NCI-H526 treated with DMSO at 0.1 percent for 48 hours (cell line): ENCODE results near the gene GGN.
"Not testable (repeated sequence)": the region's sequence is repeated elsewhere in the genome, so short reads cannot be mapped to it uniquely, and the experiment has no call there.

ENCODE experiments used
- DNase-seq: peaks from one replicate; lab custom pipeline; 2025; lab: John Stamatoyannopoulos, UW

GGN gene

GRCh38 chr19:38386971-38387549, 774 bp downstream of the GGN start:
- DNase-seq = no peak

DNA sequence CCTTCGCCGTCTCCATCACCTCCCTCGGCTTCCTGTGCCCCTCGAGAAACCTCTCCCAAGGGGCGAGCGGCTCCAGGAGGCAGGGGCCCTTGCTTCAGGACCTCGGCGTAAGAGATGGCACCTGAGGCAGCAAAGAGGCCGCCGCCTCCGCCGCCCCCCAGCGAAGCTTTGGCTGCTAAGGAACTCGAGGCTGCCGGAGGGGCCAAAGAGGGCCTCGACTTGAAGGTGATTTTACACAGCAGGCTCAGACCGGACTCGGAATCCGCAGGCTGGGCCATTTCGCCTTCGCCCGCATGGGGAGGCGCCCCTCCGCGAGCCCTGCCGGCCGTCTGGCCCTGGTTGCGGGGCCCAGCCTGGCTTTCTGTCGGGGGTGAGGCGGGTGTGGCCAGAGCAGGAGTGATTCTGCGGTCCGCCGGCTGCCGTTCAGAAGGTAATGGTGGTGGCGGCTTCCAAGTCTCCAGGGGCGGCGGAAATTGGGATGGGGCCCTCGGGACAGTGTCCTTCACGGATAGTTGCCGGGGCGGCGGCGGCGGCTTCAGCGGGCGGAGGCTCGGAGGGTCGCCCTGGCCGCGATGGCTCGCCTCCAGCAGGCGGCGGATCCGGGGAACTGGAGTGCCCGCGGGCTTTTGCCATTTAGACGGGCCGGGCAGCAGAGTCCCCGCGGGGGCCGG, 1.4 kb downstream of the GGN start:
- no peak for DNase-seq

DNA sequence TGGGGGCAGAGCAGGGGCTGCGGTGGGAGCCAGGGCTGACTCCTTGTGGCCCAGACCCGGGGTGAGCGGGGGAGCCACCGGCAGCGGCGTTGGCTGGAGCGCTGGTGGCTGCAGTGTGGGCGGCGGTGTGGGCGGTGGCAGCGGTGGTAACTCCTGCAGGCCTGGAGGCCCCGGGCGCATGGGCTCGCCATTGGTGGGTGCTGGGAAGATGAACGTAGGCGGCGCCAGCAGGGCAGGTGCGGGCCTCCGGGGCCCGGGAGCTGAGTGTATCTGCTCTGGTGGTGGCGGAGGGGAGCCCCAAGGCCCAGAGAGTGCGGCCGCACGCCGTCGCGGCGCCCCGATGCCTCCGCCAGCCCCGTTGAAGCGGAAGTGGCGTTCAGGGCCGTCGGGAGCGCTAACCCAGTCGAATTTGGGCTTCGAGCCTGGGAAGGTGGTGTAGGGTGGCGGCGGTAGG, 2.0 kb downstream of the GGN start:
- DNase-seq = no peak

DNA sequence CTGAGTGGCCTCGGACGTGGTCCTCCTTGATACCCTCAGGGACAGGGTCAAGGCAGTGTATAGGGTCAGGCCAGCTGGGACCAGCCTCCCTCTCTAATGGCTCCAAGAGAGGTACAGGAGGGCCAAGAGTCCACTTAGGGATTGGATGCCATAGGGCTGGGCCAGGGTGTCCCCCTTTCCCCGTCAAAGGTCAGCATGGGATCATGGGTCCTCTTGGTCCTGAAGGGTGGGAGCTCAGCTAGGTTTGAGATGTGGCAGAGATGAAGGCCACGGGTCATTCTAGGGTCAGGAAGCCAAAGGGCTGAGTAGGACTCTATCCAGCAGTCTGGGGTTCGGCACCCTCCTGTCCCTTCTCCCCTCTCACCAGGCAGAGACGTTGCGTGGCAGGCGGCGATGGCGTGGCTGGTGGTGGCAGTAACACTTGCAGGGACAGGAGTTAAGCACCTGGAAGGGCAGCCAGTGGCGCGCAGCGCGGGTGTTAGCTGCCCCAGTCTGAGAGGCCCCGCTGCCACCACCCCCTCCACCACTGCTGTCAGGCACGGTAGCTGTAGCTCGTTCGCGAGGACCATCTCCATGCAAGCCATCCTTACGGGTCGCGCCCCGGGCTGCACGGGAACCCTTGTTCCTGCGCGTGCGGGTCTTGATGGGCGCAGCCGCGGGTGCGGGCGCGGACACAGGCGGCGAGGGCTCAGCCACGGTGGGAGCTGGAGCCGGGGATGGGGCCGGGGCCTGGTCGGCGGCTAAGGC, 2.6 kb downstream of the GGN start:
- no peak for DNase-seq

DNA sequence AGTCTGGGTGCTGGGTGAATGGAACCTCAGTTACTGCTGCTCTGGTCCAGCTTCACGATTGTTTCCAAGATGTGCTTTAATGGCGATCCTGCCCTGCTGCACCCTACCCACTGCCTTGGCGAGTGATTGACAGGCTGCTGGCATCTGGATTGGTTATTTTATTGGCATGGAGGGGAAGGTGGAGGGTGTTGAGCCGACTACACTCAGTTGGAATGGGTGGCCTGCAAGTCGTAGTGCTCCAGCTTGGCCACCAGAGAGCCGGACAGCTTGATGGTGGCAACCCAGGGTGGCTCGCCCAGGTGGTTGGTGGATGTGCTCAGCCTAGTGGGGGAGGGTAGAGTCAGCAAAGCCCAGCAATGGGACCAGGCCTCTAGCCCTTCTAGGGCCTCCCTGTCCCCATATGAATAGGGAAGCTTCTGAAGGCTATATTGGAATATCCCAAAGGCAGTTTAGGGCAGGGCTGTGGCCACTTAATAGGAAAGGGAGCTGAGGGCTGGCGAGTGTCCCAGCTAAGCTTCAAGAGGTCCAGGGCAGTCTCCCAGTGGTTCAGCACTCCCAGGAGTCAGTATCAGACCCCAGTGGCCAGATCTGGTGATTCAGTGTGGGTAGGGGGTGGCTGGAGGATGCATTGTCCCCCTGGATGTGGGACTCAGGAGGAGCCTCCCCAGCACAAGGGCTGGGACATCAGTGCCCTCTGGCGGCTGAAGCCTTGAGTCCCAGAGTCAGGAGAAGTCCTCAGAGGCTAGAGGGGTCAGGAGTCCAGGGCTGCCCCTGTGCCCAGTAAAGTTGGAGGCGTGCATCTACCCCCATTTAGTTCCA, 3.4 kb downstream of the GGN start:
- no peak for DNase-seq

DNA sequence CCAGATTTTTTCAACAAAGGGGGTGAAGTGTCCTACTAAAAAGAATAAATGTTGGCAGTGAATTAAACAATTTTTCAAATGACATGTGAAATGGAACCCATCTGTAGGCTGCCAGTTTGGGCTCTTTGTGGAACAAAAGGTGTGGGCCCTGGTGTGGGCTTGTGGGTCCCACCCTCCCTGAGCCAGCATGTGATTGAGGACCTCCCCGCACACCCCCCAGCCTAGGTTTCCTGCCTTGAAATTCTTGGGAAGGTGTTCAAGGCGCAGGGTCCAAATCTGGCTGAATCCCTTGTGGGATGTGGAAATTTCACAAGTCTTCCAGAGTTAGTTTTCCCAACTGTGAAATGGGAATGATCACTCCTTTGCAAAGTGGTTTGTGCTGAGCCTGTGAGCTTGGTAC, 4.1 kb downstream of the GGN start:
- DNase-seq = no peak

DNA sequence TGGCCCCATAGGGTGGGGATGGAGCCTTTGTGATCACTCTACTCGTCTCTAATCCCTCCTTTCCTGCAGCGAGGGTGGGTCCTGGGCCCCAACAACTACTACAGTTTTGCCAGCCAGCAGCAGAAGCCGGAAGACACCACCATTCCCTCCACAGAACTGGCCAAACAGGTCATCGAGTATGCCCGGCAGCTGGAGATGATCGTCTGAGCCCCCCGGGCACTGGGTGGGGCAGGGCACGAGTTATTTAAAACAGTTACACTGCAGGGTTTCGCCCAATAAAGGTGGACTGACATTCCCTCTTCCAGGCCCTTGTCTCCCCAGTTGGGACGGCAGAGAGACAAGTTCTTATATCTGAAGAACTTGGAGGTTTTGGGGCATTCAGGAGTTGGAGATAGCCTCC, 4.7 kb downstream of the GGN start:
- no peak for DNase-seq

GRCh38 chr19:38381138-38381537, 6.7 kb downstream of the GGN start:
- no peak for DNase-seq

GRCh38 chr19:38378866-38379265, 9.0 kb downstream of the GGN start:
- DNase-seq = no peak

- no peak for DNase-seq
Measured at GRCh38 chr19:38377052-38377451, 10.8 kb downstream of the GGN start.

DNA sequence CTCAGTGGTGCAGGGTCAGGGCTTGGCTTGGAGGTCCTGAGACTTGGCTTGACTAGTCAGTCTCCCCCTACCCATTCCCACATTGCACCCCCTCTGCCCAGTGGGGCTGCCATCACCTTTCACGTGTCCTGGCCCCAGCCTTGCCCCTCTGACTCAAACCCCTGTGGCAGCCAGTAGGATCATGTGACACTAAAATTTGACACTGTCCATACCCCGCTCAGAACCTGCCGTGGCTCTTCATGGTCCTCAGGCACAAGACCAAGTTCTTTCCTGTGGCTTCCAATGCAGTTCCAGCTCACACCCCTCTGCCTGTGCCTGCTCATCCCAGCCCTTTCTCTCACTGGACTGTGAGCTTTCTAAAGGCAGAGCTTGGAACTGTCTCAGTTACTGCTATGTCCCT, 11.3 kb downstream of the GGN start:
- DNase-seq = no peak

DNA sequence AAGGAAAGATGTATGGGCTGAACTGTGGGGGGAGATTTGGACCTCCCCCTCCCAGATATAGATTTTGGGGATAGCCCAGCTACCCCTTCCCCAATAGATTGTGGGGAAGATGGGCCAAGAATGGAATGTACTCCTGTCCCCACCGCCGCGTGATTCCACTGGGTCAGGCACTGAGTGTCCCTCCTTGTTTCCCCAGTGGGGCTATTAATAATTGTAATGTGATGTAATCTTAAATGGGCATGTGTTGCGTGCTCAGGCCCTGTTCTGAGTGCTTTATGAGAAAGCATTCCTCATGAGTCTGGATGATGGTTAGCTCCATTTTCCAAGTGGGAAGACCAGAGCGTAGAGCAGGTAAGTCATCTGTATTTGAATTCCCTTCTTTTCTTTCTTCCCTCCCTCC, 12.1 kb downstream of the GGN start:
- DNase-seq = no peak

GRCh38 chr19:38375098-38375493, 12.7 kb downstream of the GGN start:
- DNase-seq = no peak

DNA sequence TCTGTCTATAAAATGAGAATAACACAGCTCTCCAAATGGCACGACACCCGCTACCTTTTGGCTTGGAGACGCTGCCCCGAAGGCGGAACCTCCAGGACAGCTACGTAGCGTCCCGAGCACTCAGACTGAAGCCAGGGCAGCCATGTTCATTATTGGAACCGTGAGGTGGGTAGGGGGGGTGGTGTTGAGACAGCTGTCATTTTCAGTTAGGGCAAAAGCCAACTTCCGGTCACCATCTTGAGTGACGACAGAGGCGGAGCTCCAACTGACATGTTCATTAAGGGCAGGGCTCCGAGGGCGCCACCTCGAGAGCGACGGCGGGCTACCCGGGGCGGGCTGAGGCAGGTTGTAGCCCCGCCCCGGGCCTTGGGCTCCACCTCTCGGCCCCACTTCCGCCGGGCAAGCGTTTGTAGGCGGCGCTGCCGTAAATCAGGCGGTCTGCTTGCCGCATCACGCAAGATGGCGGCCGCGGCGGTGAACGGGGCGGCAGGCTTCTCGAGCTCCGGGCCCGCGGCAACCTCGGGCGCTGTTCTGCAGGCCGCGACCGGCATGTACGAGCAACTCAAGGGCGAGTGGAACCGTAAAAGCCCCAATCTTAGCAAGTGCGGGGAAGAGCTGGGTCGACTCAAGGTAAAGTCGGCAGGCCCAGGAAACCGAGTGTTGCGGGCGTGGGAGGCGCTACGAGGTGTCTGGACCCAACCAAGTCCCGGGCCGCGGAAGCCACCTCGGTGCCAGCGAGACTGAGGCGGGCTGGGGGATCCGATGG, 13.3 kb downstream of the GGN start, which contains the start of gene PSMD8:
Gene PSMD8 (plus strand): TSS at position 240 of the 766 bp plus-strand sequence. CDS start 31 bp downstream, at position 271.
- DNase-seq = peak; percentile 99

DNA sequence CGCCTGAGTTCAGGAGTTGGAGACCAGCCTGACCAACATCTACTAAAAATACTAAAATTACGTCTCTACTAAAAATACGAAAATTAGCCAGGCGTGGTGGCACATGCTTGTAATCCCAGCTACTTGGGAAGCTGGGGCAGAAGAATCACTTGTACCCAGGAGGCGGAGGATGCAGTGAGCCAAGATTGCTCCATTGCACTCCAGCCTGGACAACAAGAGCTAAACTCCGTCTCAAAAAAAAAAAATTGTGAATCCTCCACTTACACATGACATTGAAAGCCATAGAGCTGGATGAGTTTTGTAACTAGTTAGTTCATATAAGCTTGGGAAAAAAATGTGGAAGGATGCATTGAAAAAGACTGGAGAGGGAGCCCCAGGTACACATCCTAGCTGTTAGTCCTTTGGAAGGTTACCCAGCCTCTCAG, 13.9 kb downstream of the GGN start:
- no peak for DNase-seq

DNA sequence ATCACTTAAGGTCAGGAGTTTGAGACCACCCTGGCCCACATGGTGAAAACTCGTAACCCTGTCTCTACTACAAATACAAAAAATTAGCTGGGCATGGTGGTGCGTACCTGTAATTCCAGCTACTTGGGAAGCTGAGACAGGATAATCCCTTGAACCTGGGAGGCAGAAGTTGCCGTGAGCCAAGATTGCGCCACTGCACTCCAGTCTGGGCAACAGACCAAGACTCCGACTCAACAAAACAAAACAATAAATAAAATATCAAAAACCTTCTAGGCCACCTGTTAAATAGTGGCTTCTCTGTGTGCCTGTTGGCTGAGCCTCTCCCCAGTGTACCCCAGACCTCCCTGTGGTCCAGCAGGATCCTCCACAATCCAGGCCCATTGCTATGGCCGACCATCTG, 16.8 kb downstream of the GGN start:
- no peak for DNase-seq

DNA sequence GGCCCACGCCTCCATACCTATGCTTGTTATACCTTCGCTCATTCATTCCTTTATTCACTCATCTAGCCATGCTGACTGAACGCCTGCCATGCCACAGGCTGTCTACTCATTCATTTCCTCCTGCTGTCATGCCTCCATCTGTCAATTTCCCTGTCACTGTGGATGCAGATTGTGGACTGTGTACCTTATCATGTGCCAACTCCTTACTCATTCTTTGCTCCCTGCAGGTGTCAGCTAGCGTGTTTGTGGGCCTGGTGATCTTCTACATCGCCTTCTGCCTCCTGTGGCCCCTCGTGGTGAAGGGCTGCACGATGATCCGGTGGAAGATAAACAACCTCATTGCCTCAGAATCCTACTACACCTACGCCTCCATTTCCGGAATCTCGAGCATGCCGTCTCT, 17.5 kb downstream of the GGN start:
- DNase-seq = no peak

DNA sequence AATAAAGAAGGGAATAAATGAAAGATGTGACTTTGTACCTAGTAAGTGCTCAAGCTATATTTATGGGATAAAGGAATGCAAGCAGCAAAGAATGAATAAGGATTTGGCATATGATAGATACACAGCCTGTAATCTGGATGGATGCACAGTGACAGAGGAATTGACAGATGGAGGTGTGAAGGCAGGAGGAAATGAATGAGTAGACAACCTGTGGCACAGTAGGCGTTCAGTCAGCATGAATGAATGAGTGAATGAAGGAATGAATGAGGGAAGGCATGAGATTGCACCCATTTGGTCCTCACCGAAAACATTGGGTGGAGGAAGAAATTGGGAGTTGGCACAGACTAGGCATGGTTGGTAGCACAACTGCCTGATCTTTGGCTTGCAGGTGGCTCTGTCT, 18.2 kb downstream of the GGN start:
- DNase-seq = no peak

- DNase-seq = no peak
Measured at GRCh38 chr19:38367041-38367440, 20.8 kb downstream of the GGN start.

DNA sequence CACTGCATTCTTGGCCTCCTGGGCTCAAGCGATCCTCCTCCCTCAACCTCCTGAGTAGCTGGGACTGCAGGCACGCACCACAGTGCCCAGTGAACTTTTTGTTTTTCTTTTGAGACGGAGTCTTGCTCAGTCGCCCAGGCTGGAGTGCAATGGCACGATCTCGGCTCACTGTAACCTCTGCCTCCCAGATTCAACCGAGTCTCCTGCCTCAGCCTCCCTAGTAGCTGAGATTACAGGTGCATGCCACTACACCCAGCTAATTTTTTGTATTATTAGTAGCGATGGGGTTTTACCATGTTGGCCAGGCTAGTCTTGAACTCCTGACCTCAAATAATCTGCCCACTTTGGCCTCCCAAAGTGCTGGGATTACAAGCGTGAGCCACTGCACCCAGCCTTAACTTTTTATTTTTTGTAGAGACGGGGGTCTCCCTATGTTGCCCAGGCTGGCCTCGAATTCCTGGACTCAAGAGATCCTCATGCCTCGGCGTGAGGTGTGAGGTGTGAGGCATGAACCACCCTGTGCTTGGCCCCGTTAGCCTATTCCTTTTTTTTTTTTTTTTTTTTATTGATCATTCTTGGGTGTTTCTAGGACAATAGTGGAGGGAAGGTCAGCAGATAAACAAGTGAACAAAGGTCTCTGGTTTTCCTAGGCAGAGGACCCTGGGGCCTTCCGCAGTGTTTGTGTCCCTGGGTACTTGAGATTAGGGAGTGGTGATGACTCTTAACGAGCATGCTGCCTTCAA, 24.7 kb downstream of the GGN start:
- not testable (repeated sequence) for DNase-seq
